CD8-positive, alpha-beta memory T cell (primary cell): ENCODE measurements around the gene METAP1. TPM values are rescaled to one million over a fixed set of nuclear protein-coding genes. Genes with fewer than 3 reads are reported as not detected.
"Not testable (repeated sequence)": the region's sequence is repeated elsewhere in the genome, so short reads cannot be mapped to it uniquely, and the experiment has no call there.

Experiments used
- CTCF ChIA-PET: fragments of 350-600 bp; sonication (Branson Sonifier 250); formaldehyde crosslinking; loops from one replicate; lab custom pipeline; 2021; ENCODE audit warnings: antibody characterized with exemption; lab: Charles Lee
- POLR2A ChIA-PET: fragments of 350-600 bp; sonication (Branson Sonifier 250); formaldehyde crosslinking; loops from one replicate; lab custom pipeline; 2021; ENCODE audit warnings: antibody characterized with exemption; lab: Charles Lee
- DNase-seq, 5 donors: peaks; one replicate each; pipeline versions ENCODE4 v3.0.0 to v3.0.0-alpha.2; 2020 to 2022; ENCODE audit warnings: mixed read lengths in 1 of 5
- H3K27ac ChIP-seq: one replicate; pipeline ENCODE4 v1.7.0; 2013; ENCODE audit warnings: low read depth, mild to moderate bottlenecking, low read length, moderate library complexity
- H3K27me3 ChIP-seq: 2 replicates; pipeline ENCODE4 v1.7.0; 2013; ENCODE audit warnings: low read length, mild to moderate bottlenecking; ENCODE audit not compliant: insufficient read depth, poor library complexity, severe bottlenecking
- H3K36me3 ChIP-seq: 2 replicates; pipeline ENCODE4 v1.7.0; 2013; ENCODE audit warnings: mild to moderate bottlenecking, low read length, moderate library complexity; ENCODE audit not compliant: insufficient read depth
- H3K4me1 ChIP-seq: 2 replicates; pipeline ENCODE4 v1.7.0; 2013; ENCODE audit warnings: mild to moderate bottlenecking, low read length, moderate library complexity; ENCODE audit not compliant: insufficient read depth
- H3K4me3 ChIP-seq: 2 replicates; pipeline ENCODE4 v1.7.0; 2013; ENCODE audit warnings: mild to moderate bottlenecking, low read length
- H3K9me3 ChIP-seq: 2 replicates; pipeline ENCODE4 v1.7.0; 2013; ENCODE audit warnings: mild to moderate bottlenecking, low read length
- H3K27ac Mint-ChIP-seq, 8 donors: one replicate each; pipeline ENCODE4 v1.8.0; 2020 to 2021; ENCODE audit warnings: mixed read lengths in 8 of 8, mild to moderate bottlenecking in 6 of 8, inconsistent platforms in 3 of 8, moderate library complexity in 3 of 8
- H3K27me3 Mint-ChIP-seq, 2 donors: one replicate each; pipeline ENCODE4 v1.8.0; 2020 to 2021; ENCODE audit warnings: mixed read lengths in 2 of 2, mild to moderate bottlenecking in 1 of 2, moderate library complexity in 1 of 2
- H3K36me3 Mint-ChIP-seq, 3 donors: one replicate each; pipeline ENCODE4 v1.8.0; 2020 to 2021; ENCODE audit warnings: mixed read lengths in 3 of 3, inconsistent platforms in 1 of 3, mild to moderate bottlenecking in 1 of 3
- H3K4me1 Mint-ChIP-seq, 3 donors: one replicate each; pipeline ENCODE4 v1.8.0; 2020 to 2021; ENCODE audit warnings: mixed read lengths in 3 of 3, inconsistent platforms in 1 of 3, mild to moderate bottlenecking in 1 of 3
- H3K4me3 Mint-ChIP-seq, 7 donors: one replicate each; pipeline ENCODE4 v1.8.0; 2020 to 2021; ENCODE audit warnings: mixed read lengths in 7 of 7, mild to moderate bottlenecking in 6 of 7, moderate library complexity in 4 of 7, inconsistent platforms in 2 of 7
- H3K9me3 Mint-ChIP-seq, 5 donors: one replicate each; pipeline ENCODE4 v1.8.0; 2020 to 2022; ENCODE audit warnings: mixed read lengths in 5 of 5, mild to moderate bottlenecking in 3 of 5, moderate library complexity in 2 of 5, inconsistent platforms in 1 of 5
- polyA plus RNA-seq: library from polyadenylated mRNA; unstranded; fragments of 300-500 nt; fragmentation: Illumina TruSeq; gene quantifications from one replicate; pipeline ENCODE4 v1.2.3, GENCODE V29; 2021
- total RNA-seq, 2 experiments: library from RNA; stranded (reverse); gene quantifications; one replicate each; pipeline ENCODE4 v1.2.3, GENCODE V29; 2021

METAP1 gene
- total and polyA plus RNA-seq, 3 experiments from 2014 or later: 30.4 to 58.5 (median 56.6) TPM

GRCh38 chr4:99102634-99103033 is 107.1 kb downstream of the METAP1 start:
- no peak overlapping the region for H3K27ac ChIP-seq
- H3K27me3 ChIP-seq: no peaks in the 10 kb centered on the region
- Mint-ChIP-seq H3K27ac (no peak overlapping the region), H3K9me3 (no peaks in the 10 kb centered on the region), H3K36me3 (peaks cover 0 to 5% (median 1%) of the 10 kb centered on the region in 3 donors), H3K4me3 (no peak overlapping the region), H3K27me3 (peaks cover 0 to 22% of the 10 kb centered on the region in 2 donors), H3K4me1 (peaks cover 3 to 9% (median 7%) of the 10 kb centered on the region in 3 donors)
- ChIA-PET POLR2A (no interaction called here), CTCF (no interaction called here)
- H3K4me1 ChIP-seq: no peaks in the 10 kb centered on the region
- H3K36me3 ChIP-seq: no peaks in the 10 kb centered on the region
- no peaks in the 10 kb centered on the region for H3K9me3 ChIP-seq
- no peak overlapping the region for H3K4me3 ChIP-seq
- DNase-seq: no peak

DNA sequence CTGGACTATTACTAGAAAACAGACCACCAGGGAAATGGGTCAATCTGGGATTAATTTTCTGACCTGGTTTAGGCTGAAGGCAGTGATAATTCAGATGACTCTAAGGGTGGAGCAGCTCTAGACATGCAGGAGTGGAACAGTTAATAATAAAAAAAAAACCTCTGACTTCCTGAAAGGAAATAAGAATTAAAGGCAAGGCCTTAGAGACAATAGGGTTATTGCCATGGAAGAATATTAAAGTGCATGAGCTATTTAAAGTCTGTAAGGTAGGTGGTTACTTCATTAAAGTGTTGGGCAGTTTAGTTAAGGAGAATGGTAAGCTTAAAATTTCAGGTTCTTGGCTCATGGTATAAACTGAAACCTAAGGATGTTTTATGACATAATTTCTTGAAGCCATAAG is 107.6 kb downstream of the METAP1 start:
- Histone ChIP-seq H3K9me3 (no peaks in the 10 kb centered on the region), H3K27me3 (no peaks in the 10 kb centered on the region), H3K36me3 (no peaks in the 10 kb centered on the region), H3K27ac (no peak overlapping the region), H3K4me3 (no peak overlapping the region), H3K4me1 (no peaks in the 10 kb centered on the region)
- Mint-ChIP-seq H3K9me3 (no peaks in the 10 kb centered on the region), H3K27me3 (peaks cover 0 to 22% of the 10 kb centered on the region in 2 donors), H3K36me3 (peaks cover 0 to 5% (median 1%) of the 10 kb centered on the region in 3 donors), H3K4me1 (peaks cover 3 to 9% (median 7%) of the 10 kb centered on the region in 3 donors), H3K4me3 (no peak overlapping the region), H3K27ac (no peak overlapping the region)
- no peak for DNase-seq
- POLR2A ChIA-PET: no interaction called here
- CTCF ChIA-PET: interaction anchor here (1.0 kb wide), 1 partner anchor 47 kb away, joined by 3 read pairs; no protein-coding TSS in a partner anchor

- no peaks in the 10 kb centered on the region for H3K4me1 ChIP-seq
- no peaks in the 10 kb centered on the region for H3K36me3 ChIP-seq
- H3K27ac ChIP-seq: no peak overlapping the region
- Mint-ChIP-seq H3K4me3 (no peak overlapping the region), H3K9me3 (no peaks in the 10 kb centered on the region), H3K27ac (no peak overlapping the region), H3K27me3 (peaks cover 2 to 15% of the 10 kb centered on the region in 2 donors), H3K36me3 (peaks cover 0 to 1% (median 0%) of the 10 kb centered on the region in 3 donors), H3K4me1 (peaks cover 3 to 9% (median 7%) of the 10 kb centered on the region in 3 donors)
- ChIA-PET POLR2A (no interaction called here), CTCF (interaction anchor here (1.0 kb wide), 1 partner anchor 48 kb away, joined by 3 read pairs; no protein-coding TSS in a partner anchor)
- no peak for DNase-seq
- no peaks in the 10 kb centered on the region for H3K9me3 ChIP-seq
- H3K27me3 ChIP-seq: no peaks in the 10 kb centered on the region
- H3K4me3 ChIP-seq: no peak overlapping the region
These were observed 108.6 kb downstream of the METAP1 start for GRCh38 chr4:99104153-99104552.

DNA sequence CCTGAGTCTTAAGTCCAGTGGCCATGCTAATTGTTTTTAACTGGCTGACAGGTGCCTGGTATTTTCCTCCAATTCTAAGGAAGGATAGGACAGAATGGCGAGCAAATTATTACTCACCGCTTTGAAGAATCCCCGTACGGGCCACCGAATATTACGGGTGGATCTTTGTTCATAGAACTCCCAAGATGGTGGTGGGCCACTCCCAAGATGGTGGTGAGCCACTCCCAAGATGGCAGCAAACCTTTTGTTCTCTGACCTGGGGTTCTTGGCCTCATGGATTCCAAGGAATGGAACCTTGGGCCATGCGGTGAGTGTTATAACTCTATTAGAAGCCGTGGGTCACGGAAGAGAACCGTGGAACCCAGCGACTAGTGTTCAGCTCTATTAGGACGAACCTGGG is 113.8 kb downstream of the METAP1 start:
- H3K36me3 Mint-ChIP-seq, H3K4me3 ChIP-seq, H3K36me3 ChIP-seq, H3K27me3 Mint-ChIP-seq, H3K27ac Mint-ChIP-seq, POLR2A ChIA-PET, H3K4me1 ChIP-seq, H3K9me3 ChIP-seq, H3K9me3 Mint-ChIP-seq, H3K4me1 Mint-ChIP-seq, DNase-seq, H3K27me3 ChIP-seq, H3K27ac ChIP-seq, H3K4me3 Mint-ChIP-seq, CTCF ChIA-PET: not testable (repeated sequence)

Other genes starting within 250 kb of the METAP1 start
- 100 to 1,000 TPM; 157 to 168 TPM for gene EIF4E, start 66.6 kb upstream of the METAP1 start, total RNA-seq
- gene EIF4E, start 66.6 kb upstream of the METAP1 start, polyA plus RNA-seq: 58.5 TPM
- 100 to 1,000 TPM; 113 to 116 TPM for gene ADH5, start 93.1 kb downstream of the METAP1 start, total RNA-seq
- 127 TPM for gene ADH5, start 93.1 kb downstream of the METAP1 start, polyA plus RNA-seq
- gene ADH4, start 148.6 kb downstream of the METAP1 start, total RNA-seq: not detected
- not detected for gene ADH4, start 148.6 kb downstream of the METAP1 start, polyA plus RNA-seq
- not detected for gene ADH6, start 223.5 kb downstream of the METAP1 start, total RNA-seq
- gene ADH6, start 223.5 kb downstream of the METAP1 start, polyA plus RNA-seq: not detected